Measurements from ENCODE around the gene NR6A1.
A peak's percentile ranks its signal among the peaks of the same experiment; 100 is the strongest.

Gene NR6A1

GRCh38 chr9:124510650-124511425 lies 260.3 kb downstream of the NR6A1 start:
- Histone ChIP-seq H3K9ac (ENCODE audit: low read depth in 1 of 2, low read length in 2 of 2) (no peak overlapping the region), H3K27me3 (ENCODE audit: control insufficient read depth in 1 of 2, insufficient read depth in 2 of 2, low read length in 2 of 2) (peaks cover 4% of the 10 kb centered on the region in 2 donors), H3K36me3 (ENCODE audit: control insufficient read depth in 1 of 2, insufficient read depth in 2 of 2, low read length in 2 of 2) (no peaks in the 10 kb centered on the region), H3K27ac (ENCODE audit: low read depth, low read length) (no peak overlapping the region), H3K4me3 (ENCODE audit: low read depth in 1 of 2, low read length in 2 of 2) (no peak overlapping the region), H3K9me3 (ENCODE audit: control insufficient read depth in 1 of 2, low read length in 2 of 2) (no peaks in the 10 kb centered on the region), H3K4me1 (ENCODE audit: control insufficient read depth in 1 of 2, insufficient read depth in 2 of 2, low read length in 2 of 2) (peaks cover 0 to 7% of the 10 kb centered on the region in 2 donors)

- Histone ChIP-seq H3K4me1 (ENCODE audit: control insufficient read depth in 1 of 2, insufficient read depth in 2 of 2, low read length in 2 of 2) (peaks cover 0 to 11% of the 10 kb centered on the region in 2 donors), H3K27ac (ENCODE audit: low read depth, low read length) (no peak overlapping the region), H3K36me3 (ENCODE audit: control insufficient read depth in 1 of 2, insufficient read depth in 2 of 2, low read length in 2 of 2) (no peaks in the 10 kb centered on the region), H3K9me3 (ENCODE audit: control insufficient read depth in 1 of 2, low read length in 2 of 2) (no peaks in the 10 kb centered on the region), H3K4me3 (ENCODE audit: low read depth in 1 of 2, low read length in 2 of 2) (no peak overlapping the region), H3K9ac (ENCODE audit: low read depth in 1 of 2, low read length in 2 of 2) (no peak overlapping the region), H3K27me3 (ENCODE audit: control insufficient read depth in 1 of 2, insufficient read depth in 2 of 2, low read length in 2 of 2) (peaks cover 26 to 27% of the 10 kb centered on the region in 2 donors)
These were observed 263.2 kb downstream of the NR6A1 start for GRCh38 chr9:124507880-124508423.

DNA sequence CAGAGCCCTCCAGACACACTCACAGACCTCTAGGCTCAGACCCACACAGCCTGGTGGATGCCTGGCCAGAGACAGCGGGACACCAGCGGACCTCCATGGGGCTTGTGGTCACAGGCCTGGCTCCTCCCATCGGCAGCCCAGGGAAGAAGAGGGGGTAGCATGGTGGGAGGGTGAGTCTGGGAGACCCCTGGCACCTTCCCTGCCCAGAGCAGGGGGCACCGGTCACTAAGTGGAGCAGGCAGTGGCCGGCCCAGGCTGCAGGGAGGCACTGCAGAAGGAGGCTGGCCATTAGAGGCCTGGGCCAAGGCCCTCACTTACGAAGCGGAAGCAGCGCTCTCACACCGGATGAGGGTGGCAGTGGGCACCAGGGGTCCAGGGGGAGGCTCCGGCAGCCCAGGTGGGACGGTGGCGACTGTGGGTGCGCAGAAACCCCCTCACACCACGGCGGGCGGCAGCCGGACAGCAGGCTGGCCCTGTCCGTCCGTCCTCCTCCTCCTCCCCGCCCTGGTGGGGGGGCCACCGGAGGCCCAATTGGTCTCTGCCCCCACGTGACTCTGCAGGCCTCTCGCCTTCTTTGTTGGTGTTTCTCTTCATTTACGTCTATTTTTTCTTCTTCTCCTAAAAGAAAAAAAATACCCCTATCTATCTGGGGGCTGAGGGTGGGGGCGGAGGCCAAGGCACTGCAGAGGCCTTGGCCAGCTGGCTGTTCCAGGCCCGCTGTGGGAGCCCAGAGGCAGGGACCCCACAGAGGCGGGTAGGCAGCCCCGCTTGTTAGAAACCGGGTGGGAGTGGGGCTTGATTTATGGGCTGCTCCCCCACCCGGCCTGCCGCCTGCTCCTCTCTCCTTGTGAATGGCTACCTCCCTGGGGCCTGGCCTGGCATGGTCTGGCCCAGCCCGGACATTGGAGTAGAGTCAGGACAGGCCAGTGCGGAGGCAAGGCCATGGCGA lies 263.9 kb downstream of the NR6A1 start, which contains the start of gene NR5A1:
Gene NR5A1, minus strand, starts transcription at position 469 of the 949 bp plus-strand sequence. CDS start 4,004 bp downstream, outside the sequence.
- no peaks in the 10 kb centered on the region for H3K9me3 ChIP-seq (ENCODE audit: control insufficient read depth in 1 of 2, low read length in 2 of 2)
- H3K9ac ChIP-seq (ENCODE audit: low read depth in 1 of 2, low read length in 2 of 2): no peak within 1 kb of the TSS
- H3K27ac ChIP-seq (ENCODE audit: low read depth, low read length): no peak within 1 kb of the TSS
- H3K36me3 ChIP-seq (ENCODE audit: control insufficient read depth in 1 of 2, insufficient read depth in 2 of 2, low read length in 2 of 2): no peaks in the 10 kb centered on the region
- no peak within 1 kb of the TSS for H3K4me3 ChIP-seq (ENCODE audit: low read depth in 1 of 2, low read length in 2 of 2)
- peaks cover 0 to 11% of the 10 kb centered on the region in 2 donors for H3K4me1 ChIP-seq (ENCODE audit: control insufficient read depth in 1 of 2, insufficient read depth in 2 of 2, low read length in 2 of 2)
- peaks cover 27 to 34% of the 10 kb centered on the region in 2 donors for H3K27me3 ChIP-seq (ENCODE audit: control insufficient read depth in 1 of 2, insufficient read depth in 2 of 2, low read length in 2 of 2)

DNA sequence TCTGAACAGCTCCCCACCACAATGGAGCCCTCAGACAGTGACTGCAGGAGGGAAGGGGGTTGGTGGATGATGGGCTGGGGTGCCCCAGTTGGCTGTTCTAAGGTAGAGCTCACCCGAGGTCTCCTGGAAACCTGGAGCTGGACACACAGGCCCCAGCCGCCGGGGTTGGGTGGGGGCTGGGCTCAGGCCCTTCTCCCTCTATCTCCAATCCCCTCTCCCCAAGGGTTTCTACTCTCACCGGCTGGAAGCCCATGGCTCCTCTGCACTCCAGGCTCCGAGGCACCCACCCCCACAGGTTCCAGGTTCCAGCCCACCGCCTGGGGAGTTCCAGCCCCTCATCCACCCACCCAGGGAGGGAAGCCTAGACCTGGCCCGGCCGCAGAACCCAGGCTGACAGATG lies 264.7 kb downstream of the NR6A1 start:
- H3K36me3 ChIP-seq (ENCODE audit: control insufficient read depth in 1 of 2, insufficient read depth in 2 of 2, low read length in 2 of 2): no peaks in the 10 kb centered on the region
- no peak overlapping the region for H3K9ac ChIP-seq (ENCODE audit: low read depth in 1 of 2, low read length in 2 of 2)
- H3K27me3 ChIP-seq (ENCODE audit: control insufficient read depth in 1 of 2, insufficient read depth in 2 of 2, low read length in 2 of 2): peaks cover 33 to 41% of the 10 kb centered on the region in 2 donors
- H3K4me3 ChIP-seq (ENCODE audit: low read depth in 1 of 2, low read length in 2 of 2): no peak overlapping the region
- H3K9me3 ChIP-seq (ENCODE audit: control insufficient read depth in 1 of 2, low read length in 2 of 2): no peaks in the 10 kb centered on the region
- H3K27ac ChIP-seq (ENCODE audit: low read depth, low read length): no peak overlapping the region
- peaks cover 0 to 4% of the 10 kb centered on the region in 2 donors for H3K4me1 ChIP-seq (ENCODE audit: control insufficient read depth in 1 of 2, insufficient read depth in 2 of 2, low read length in 2 of 2)

GRCh38 chr9:124505901-124506346 lies 265.2 kb downstream of the NR6A1 start:
- Histone ChIP-seq H3K27ac (ENCODE audit: low read depth, low read length) (no peak overlapping the region), H3K27me3 (ENCODE audit: control insufficient read depth in 1 of 2, insufficient read depth in 2 of 2, low read length in 2 of 2) (peaks cover 36 to 46% of the 10 kb centered on the region in 2 donors), H3K9ac (ENCODE audit: low read depth in 1 of 2, low read length in 2 of 2) (no peak overlapping the region), H3K4me1 (ENCODE audit: control insufficient read depth in 1 of 2, insufficient read depth in 2 of 2, low read length in 2 of 2) (peaks cover 0 to 4% of the 10 kb centered on the region in 2 donors), H3K9me3 (ENCODE audit: control insufficient read depth in 1 of 2, low read length in 2 of 2) (no peaks in the 10 kb centered on the region), H3K4me3 (ENCODE audit: low read depth in 1 of 2, low read length in 2 of 2) (no peak overlapping the region), H3K36me3 (ENCODE audit: control insufficient read depth in 1 of 2, insufficient read depth in 2 of 2, low read length in 2 of 2) (no peaks in the 10 kb centered on the region)

DNA sequence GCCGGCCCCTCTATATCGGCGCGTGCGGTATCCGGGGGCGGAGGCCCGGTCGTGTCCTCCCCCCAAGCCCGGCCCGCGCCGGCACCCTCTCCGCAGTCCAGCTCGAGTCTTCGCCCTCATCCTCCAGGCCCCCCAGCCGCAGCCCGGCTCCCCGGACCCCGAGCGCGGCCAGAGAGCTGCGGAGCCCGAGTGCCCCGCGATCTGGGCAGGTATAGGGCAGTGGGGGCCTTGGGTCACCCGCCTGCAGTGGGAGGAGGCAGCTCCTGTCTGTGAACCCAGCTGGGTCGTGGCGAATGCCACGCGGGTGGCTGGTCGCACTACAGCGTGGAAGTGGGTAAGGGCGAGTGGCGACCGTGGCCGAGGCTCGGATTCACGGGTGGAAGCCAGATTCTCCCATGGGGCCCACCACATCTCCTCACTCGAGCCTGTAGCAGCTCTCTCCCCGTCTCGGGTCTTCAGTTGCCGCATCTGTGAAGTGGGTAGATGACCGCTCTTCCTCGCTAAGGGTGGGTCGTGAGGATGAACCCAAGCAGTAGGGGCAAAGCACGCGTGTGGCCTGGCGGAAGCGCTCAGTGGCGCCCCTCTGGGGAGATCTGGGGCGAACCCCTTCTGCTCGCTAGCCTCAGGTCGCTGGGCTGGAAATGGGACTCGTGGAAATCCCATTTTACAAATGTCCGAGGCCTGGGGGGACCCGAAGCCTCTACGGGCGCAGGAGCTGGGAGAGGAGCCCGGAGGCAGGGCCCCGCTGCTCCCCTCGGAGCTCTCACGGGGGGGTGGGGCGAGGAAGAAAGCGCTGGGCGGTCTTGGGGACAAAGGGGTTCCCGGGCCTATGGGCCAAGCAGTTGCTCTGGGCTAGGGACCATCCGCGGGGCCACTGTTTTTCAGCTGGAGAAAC lies 265.9 kb downstream of the NR6A1 start:
- no peak overlapping the region for H3K9ac ChIP-seq (ENCODE audit: low read depth in 1 of 2, low read length in 2 of 2)
- peaks cover 36 to 52% of the 10 kb centered on the region in 2 donors for H3K27me3 ChIP-seq (ENCODE audit: control insufficient read depth in 1 of 2, insufficient read depth in 2 of 2, low read length in 2 of 2)
- no peaks in the 10 kb centered on the region for H3K9me3 ChIP-seq (ENCODE audit: control insufficient read depth in 1 of 2, low read length in 2 of 2)
- H3K4me1 ChIP-seq (ENCODE audit: control insufficient read depth in 1 of 2, insufficient read depth in 2 of 2, low read length in 2 of 2): peaks cover 0 to 4% of the 10 kb centered on the region in 2 donors
- H3K36me3 ChIP-seq (ENCODE audit: control insufficient read depth in 1 of 2, insufficient read depth in 2 of 2, low read length in 2 of 2): no peaks in the 10 kb centered on the region
- H3K4me3 ChIP-seq (ENCODE audit: low read depth in 1 of 2, low read length in 2 of 2): no peak overlapping the region
- no peak overlapping the region for H3K27ac ChIP-seq (ENCODE audit: low read depth, low read length)

GRCh38 chr9:124504530-124505005 lies 266.5 kb downstream of the NR6A1 start:
- no peak overlapping the region for H3K4me3 ChIP-seq (ENCODE audit: low read depth in 1 of 2, low read length in 2 of 2)
- H3K4me1 ChIP-seq (ENCODE audit: control insufficient read depth in 1 of 2, insufficient read depth in 2 of 2, low read length in 2 of 2): peaks cover 0 to 4% of the 10 kb centered on the region in 2 donors
- no peaks in the 10 kb centered on the region for H3K36me3 ChIP-seq (ENCODE audit: control insufficient read depth in 1 of 2, insufficient read depth in 2 of 2, low read length in 2 of 2)
- no peak overlapping the region for H3K9ac ChIP-seq (ENCODE audit: low read depth in 1 of 2, low read length in 2 of 2)
- H3K27me3 ChIP-seq (ENCODE audit: control insufficient read depth in 1 of 2, insufficient read depth in 2 of 2, low read length in 2 of 2): peaks cover 36 to 56% of the 10 kb centered on the region in 2 donors
- H3K27ac ChIP-seq (ENCODE audit: low read depth, low read length): no peak overlapping the region
- H3K9me3 ChIP-seq (ENCODE audit: control insufficient read depth in 1 of 2, low read length in 2 of 2): no peaks in the 10 kb centered on the region

DNA sequence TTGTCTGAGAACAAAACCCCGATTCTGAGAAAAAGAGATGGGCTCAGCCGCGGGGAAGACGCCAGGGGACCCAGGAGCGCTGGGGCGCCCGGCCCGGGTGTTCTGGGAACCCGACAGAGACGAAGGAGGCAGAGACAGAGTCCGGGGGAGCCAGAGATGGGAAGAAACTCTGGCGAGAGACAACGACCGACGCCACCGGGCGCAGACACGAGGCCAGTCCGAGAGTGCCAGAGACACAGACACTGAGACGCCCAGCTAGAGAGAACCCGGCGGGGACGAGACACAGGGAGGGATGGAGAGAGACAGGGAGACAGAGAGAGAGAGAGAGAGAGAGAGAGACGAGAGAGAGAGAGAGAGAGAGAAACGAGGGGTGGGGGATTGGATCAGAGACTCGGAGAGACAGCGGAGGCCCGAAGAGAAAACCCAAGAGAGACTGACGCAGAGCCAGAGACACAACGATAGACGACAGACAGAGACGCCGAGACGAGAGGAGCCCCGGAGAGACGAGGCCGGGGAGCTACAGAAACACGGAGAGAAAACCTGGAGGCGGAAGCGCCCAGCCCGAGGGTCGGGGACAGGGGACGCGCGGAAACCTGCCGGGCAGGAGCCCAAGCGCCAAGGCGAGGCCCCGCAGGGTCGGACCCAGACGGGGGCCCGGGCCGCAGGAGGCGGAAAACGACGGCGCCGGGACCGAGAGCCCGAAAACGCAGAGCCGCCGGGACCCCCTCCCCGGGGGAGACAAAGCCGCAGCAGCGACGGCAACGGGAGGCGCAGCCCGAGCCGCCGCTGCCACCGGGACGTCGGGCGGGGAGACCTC lies 267.2 kb downstream of the NR6A1 start:
- H3K27ac ChIP-seq (ENCODE audit: low read depth, low read length): no peak overlapping the region
- H3K36me3 ChIP-seq (ENCODE audit: control insufficient read depth in 1 of 2, insufficient read depth in 2 of 2, low read length in 2 of 2): no peaks in the 10 kb centered on the region
- peaks cover 0 to 4% of the 10 kb centered on the region in 2 donors for H3K4me1 ChIP-seq (ENCODE audit: control insufficient read depth in 1 of 2, insufficient read depth in 2 of 2, low read length in 2 of 2)
- H3K27me3 ChIP-seq (ENCODE audit: control insufficient read depth in 1 of 2, insufficient read depth in 2 of 2, low read length in 2 of 2): peaks cover 36 to 58% of the 10 kb centered on the region in 2 donors
- H3K4me3 ChIP-seq (ENCODE audit: low read depth in 1 of 2, low read length in 2 of 2): peak overlapping the region in 1 of 2 donors; percentile 10
- H3K9ac ChIP-seq (ENCODE audit: low read depth in 1 of 2, low read length in 2 of 2): no peak overlapping the region
- H3K9me3 ChIP-seq (ENCODE audit: control insufficient read depth in 1 of 2, low read length in 2 of 2): no peaks in the 10 kb centered on the region

All from duodenal mucosa (tissue), 2 donors.